ENCODE results near the gene PER2.
A peak's percentile ranks its signal among the peaks of the same experiment; 100 is the strongest.

PER2 gene

DNA sequence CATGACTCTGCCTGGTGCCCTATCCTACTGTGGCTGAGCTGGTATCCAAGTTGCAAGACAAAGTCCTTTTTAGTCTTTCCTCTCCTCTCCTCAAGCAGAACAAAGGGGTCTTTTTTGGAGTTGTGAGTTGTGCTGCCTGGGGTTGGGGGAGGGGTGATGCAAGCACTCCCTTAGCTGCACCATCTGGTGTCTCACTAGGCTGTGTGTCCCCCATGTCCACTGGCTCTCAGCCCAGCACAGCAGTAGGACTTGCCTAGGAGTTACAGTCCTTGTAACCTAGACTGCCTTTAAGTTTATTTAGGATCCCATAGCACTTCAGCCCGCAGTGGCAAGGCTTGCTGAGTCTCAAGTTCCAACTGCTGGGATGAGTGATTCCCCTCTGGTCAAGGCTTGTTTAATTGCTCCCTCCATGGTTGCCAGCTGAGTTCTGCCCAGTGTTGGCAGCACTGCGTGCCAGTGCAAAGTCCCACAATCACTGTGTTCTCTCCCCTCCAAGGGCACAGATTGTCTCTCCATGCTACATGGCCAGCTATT, 71.7 kb downstream of the PER2 start:
- ChIA-PET POLR2A (no interaction called here), CTCF (interaction anchor here (2.0 kb wide), 1 partner anchor 46 kb away, joined by 4 read pairs; no protein-coding TSS in a partner anchor)
- TF ChIP-seq, protein P1, sequence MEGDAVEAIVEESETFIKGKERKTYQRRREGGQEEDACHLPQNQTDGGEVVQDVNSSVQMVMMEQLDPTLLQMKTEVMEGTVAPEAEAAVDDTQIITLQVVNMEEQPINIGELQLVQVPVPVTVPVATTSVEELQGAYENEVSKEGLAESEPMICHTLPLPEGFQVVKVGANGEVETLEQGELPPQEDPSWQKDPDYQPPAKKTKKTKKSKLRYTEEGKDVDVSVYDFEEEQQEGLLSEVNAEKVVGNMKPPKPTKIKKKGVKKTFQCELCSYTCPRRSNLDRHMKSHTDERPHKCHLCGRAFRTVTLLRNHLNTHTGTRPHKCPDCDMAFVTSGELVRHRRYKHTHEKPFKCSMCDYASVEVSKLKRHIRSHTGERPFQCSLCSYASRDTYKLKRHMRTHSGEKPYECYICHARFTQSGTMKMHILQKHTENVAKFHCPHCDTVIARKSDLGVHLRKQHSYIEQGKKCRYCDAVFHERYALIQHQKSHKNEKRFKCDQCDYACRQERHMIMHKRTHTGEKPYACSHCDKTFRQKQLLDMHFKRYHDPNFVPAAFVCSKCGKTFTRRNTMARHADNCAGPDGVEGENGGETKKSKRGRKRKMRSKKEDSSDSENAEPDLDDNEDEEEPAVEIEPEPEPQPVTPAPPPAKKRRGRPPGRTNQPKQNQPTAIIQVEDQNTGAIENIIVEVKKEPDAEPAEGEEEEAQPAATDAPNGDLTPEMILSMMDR (IDR thresholded peaks at IDR 0.05; ENCODE audit: control extremely low read depth, extremely low read depth, low read depth, missing control alignments) = no peak
- no peak for DNase-seq (ENCODE audit: extremely low spot score)

DNA sequence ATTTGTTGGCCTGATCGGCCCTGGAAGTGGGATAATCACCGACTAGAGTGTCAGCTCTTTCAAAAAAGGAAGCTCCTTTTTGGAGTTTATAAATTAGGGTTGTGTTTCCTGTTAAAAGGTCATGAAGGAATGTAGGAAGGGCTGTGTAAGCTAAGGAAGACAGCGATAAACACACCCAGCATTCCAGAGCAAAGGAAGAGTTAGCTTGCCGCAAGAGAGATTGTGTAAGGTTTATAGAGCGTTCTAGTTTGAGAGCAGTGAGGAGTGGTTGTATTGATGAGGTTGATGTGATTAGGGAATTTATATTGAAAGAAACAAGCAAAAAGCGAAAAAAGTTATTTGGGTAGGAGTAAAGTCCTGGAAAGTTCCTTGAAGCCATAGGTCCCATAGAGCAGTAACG, 81.4 kb downstream of the PER2 start:
- ChIA-PET CTCF (interaction anchor here (1.1 kb wide), 1 partner anchor 14 kb away, joined by 4 read pairs; no protein-coding TSS in a partner anchor), POLR2A (interaction anchor here (0.6 kb wide), 1 partner anchor 16 kb away, joined by 6 read pairs; no protein-coding TSS in a partner anchor)
- TF ChIP-seq, protein P1 (IDR thresholded peaks at IDR 0.05; ENCODE audit: control extremely low read depth, extremely low read depth, low read depth, missing control alignments) = no peak
- no peak for DNase-seq (ENCODE audit: extremely low spot score)

DNA sequence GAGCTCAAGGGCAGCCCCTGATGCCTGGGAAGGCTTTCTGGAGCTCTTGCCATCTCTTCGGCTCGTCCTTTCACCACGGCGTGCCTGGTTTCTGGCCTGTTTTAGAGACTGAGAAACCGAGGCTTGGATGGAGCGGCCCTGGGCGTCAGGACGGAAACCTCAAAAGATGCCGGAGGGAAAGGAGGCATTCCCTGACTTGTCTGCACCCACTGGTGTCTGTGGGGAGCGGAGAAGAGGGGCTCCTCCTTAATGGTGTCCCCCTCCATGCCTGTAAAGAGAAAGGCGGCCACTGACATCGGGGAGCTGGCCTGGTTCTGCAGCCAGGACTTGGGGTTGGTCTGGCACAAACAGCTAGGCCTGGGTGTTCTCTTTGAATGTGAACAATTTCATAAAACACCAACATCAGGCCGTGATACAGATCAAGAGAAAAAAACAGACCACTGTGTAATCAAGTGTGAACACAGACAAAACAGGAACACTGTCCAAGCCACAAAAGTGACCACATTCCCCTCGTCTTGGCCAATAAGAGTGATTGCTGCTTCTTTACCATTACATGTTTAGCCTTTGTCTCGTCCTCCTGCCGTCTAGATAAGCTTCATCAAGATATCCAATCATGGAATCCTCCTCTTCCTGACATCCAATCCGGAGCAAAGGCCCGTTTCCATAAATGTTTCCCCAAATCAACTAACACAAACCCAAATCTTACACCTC, 84.3 kb downstream of the PER2 start:
- DNase-seq (ENCODE audit: extremely low spot score) = no peak
- TF ChIP-seq, protein P1 (IDR thresholded peaks at IDR 0.05; ENCODE audit: control extremely low read depth, extremely low read depth, low read depth, missing control alignments) = no peak
- ChIA-PET CTCF (no interaction called here), POLR2A (no interaction called here)

DNA sequence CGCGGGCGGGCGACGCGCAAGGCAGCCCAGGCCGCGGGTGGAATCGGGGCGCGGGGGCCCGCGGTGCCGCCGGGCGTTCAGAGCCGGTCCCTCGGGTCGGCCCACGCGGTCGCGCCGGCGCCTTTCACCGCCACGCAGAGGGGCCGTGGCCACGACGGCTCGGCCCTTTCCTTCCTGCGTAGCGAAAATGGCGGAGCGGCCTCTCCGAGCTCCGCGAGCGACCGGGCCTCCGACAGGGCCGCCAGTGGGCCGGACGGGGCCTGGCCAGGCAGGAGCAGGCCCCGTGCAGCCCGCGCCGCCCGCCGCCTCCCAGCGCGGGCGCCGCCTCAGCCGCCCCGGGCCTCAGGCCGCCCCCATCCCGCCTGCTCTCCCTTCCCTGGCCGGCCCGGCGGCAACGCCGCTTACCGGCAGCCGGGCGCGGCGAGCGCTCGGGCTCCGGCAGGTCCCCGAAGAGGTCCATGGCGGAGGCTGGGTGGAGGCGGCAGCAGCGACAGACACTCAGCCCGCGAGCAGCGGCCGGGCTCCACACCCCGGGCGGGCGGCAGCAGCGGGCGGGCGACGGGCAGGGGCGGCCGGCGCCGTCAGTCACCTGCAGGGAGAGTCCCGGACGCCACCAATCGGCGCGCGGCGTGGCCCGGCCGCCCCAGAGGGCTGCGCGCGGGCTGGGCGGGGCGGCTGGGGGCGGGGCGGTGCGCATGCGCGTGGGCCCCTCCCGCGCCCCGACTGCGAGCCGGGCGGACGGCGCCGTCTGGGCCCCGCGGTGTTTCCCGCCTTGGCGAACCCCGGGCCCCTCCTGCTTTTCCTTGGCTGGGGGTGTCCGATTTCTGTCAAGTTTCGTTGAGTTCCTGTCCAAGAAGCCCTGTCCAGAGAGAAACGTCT, 85.1 kb downstream of the PER2 start, which contains the start of gene ILKAP:
Gene ILKAP (minus strand): TSS at position 602 of the 879 bp plus-strand sequence. CDS start 142 bp downstream, at position 460.
- CTCF ChIA-PET = interaction anchor here (1.0 to 1.1 kb wide), 3 partner anchors 11 to 86 kb away, joined by 3 to 4 read pairs (median 3); no protein-coding TSS in a partner anchor
- POLR2A ChIA-PET = no interaction called here
- peak; percentile 100 for DNase-seq (ENCODE audit: extremely low spot score)
- TF ChIP-seq, protein P1 (IDR thresholded peaks at IDR 0.05; ENCODE audit: control extremely low read depth, extremely low read depth, low read depth, missing control alignments) = no peak

DNA sequence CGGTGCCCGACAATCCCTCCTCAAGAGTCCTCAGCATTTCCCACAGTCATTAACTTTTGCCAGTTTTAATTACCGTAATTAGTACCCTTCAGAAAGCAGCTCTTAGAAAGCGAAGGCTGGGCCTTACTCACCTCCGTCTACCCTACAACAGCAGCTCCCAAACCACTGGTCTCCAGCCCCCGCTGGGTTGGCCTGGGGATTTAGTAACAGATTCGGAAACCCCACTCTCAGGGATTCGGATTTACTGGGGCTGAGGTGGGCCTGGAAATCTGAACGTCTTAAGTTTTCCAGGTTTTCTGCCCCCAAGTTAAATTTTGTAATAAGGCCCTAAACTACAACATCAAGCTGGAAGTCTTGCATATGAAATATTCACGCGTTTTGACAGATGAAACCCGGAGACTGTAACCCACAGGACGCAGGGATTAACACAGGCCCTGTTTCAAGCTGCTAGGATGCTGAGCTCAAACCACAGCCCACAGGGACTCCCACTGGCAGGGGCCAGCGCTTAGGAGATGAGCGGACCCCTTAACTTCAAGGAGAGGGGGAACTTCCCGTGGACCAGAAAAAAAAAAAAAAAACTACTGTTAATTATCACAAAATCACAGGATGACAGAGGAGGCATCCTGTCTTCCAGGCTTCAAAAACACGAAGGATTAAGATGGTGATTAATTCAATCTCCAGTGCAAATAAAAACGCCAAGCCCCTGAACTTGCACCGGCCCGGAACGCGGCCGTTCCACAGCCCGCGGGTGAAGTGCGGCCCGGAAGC, 85.9 kb downstream of the PER2 start:
- TF ChIP-seq, protein P1 (IDR thresholded peaks at IDR 0.05; ENCODE audit: control extremely low read depth, extremely low read depth, low read depth, missing control alignments) = no peak
- ChIA-PET CTCF (interaction anchor here (0.8 to 1.1 kb wide), 4 partner anchors 10 to 86 kb away, joined by 3 to 4 read pairs (median 4); no protein-coding TSS in a partner anchor), POLR2A (no interaction called here)
- DNase-seq (ENCODE audit: extremely low spot score) = no peak

All from GM10248 (cell line).